Mesendoderm (in vitro differentiated cells): ENCODE data around the gene CAPZA3.
"Not testable (repeated sequence)": the region's sequence is repeated elsewhere in the genome, so short reads cannot be mapped to it uniquely, and the experiment has no call there.

Source experiments
- DNase-seq: peaks from one replicate; pipeline ENCODE4 v3.0.0; 2013
- H2AK5ac ChIP-seq: 2 replicates; pipeline ENCODE4 v1.6.1; 2013; ENCODE audit warnings: low read length, inconsistent platforms
- H2BK120ac ChIP-seq: 2 replicates; pipeline ENCODE4 v1.6.1; 2013; ENCODE audit warnings: low read depth, mild to moderate bottlenecking, low read length, moderate library complexity, mixed read lengths
- H2BK15ac ChIP-seq: replicated peaks from 2 replicates; pipeline ENCODE4 v1.6.1; 2013; ENCODE audit warnings: low read depth, mild to moderate bottlenecking, moderate library complexity
- H2BK5ac ChIP-seq: 2 replicates; pipeline ENCODE4 v1.6.1; 2013; ENCODE audit warnings: low read length, inconsistent platforms
- H3K18ac ChIP-seq: 2 replicates; pipeline ENCODE4 v1.6.1; 2013; ENCODE audit warnings: mild to moderate bottlenecking, low read length, mixed read lengths
- H3K23ac ChIP-seq: one replicate; pipeline ENCODE4 v1.6.1; 2013; ENCODE audit warnings: low read length
- H3K27ac ChIP-seq: 2 replicates; pipeline ENCODE4 v1.5.1; 2013; ENCODE audit warnings: low read depth, mild to moderate bottlenecking, inconsistent platforms, low read length, moderate library complexity
- H3K27me3 ChIP-seq: 2 replicates; pipeline ENCODE4 v1.6.1; 2013; ENCODE audit warnings: low read length, control low read depth, mild to moderate bottlenecking, inconsistent platforms; ENCODE audit not compliant: insufficient read depth, poor library complexity
- H3K36me3 ChIP-seq: 2 replicates; pipeline ENCODE4 v1.6.1; 2013; ENCODE audit warnings: low read length, inconsistent platforms; ENCODE audit not compliant: control insufficient read depth, insufficient read depth
- H3K4ac ChIP-seq: one replicate; pipeline ENCODE4 v1.6.1; 2013; ENCODE audit warnings: low read depth, mild to moderate bottlenecking, low read length, moderate library complexity
- H3K4me1 ChIP-seq: 2 replicates; pipeline ENCODE4 v1.6.1; 2013; ENCODE audit warnings: low read depth, low read length, inconsistent platforms; ENCODE audit not compliant: control insufficient read depth
- H3K4me2 ChIP-seq: 2 replicates; pipeline ENCODE4 v1.6.1; 2013; ENCODE audit warnings: low read length
- H3K4me3 ChIP-seq: 2 replicates; pipeline ENCODE4 v1.5.1; 2013; ENCODE audit warnings: mild to moderate bottlenecking, low read length
- H3K56ac ChIP-seq: one replicate; pipeline ENCODE4 v1.6.1; 2013; ENCODE audit warnings: low read length
- H3K79me1 ChIP-seq: 2 replicates; pipeline ENCODE4 v1.6.1; 2013; ENCODE audit warnings: low read length, inconsistent platforms
- H3K79me2 ChIP-seq: 2 replicates; pipeline ENCODE4 v1.6.1; 2013; ENCODE audit warnings: mild to moderate bottlenecking, low read length; ENCODE audit not compliant: control insufficient read depth, insufficient read depth
- H3K9ac ChIP-seq: 2 replicates; pipeline ENCODE4 v1.6.1; 2013; ENCODE audit warnings: low read length, inconsistent platforms
- H4K5ac ChIP-seq: one replicate; pipeline ENCODE4 v1.6.1; 2013; ENCODE audit warnings: low read length
- H4K8ac ChIP-seq: one replicate; pipeline ENCODE4 v1.6.1; 2013; ENCODE audit warnings: low read depth, mild to moderate bottlenecking, control low read depth, low read length, moderate library complexity
- WGBS: extraction: QIAGEN DNeasy Blood & Tissue Kit; methylation state at CpG from one replicate; pipeline ENCODE4 v1.1.7; 2013; ENCODE audit warnings: low lambda C conversion rate, missing lambda C conversion rate; ENCODE audit not compliant: insufficient coverage; ENCODE audit errors: extremely low coverage; 5-methylcytosine and 5-hydroxymethylcytosine counted together

Gene CAPZA3

GRCh38 chr12:18785465-18785864 is 47.5 kb downstream of the CAPZA3 start:
- H3K23ac ChIP-seq = not testable (repeated sequence)
- no CpG with 5 or more reads among the region's 8 CpGs for WGBS

More at GRCh38 chr12:18785465-18785864, 47.5 kb downstream of the CAPZA3 start:
- not testable (repeated sequence) for H3K56ac ChIP-seq, H3K4me3 ChIP-seq, H3K4me1 ChIP-seq, H4K8ac ChIP-seq, H3K36me3 ChIP-seq, H3K27ac ChIP-seq, DNase-seq, H3K9ac ChIP-seq, H3K4ac ChIP-seq, H3K4me2 ChIP-seq, H3K79me1 ChIP-seq, H2AK5ac ChIP-seq, H3K18ac ChIP-seq, H3K27me3 ChIP-seq, H2BK120ac ChIP-seq, H2BK5ac ChIP-seq, H3K79me2 ChIP-seq, H4K5ac ChIP-seq, H2BK15ac ChIP-seq
